ENCODE data around the gene LRRIQ4.

Gene LRRIQ4

DNA sequence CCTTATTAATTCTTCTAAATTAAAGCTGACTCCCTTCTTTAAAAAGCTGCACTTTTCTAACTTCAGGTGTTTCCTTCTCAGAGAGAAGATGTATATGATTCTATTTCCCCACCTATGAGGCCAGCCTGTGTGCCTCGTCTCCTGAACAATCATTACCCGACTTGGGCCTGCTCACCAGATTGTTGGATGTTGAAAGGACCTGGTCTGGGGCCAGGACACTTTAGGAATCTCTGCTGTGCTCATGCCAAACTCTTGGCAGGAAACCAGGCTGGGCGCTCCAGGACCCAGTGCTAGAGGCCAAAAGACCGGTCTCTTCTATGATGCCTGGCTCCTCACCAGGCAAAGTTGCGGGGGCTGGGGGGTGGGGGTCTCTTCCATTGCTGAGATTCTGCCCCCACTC is 74.0 kb downstream of the LRRIQ4 start:
- Histone ChIP-seq H3K4me1 (ENCODE audit: control extremely low read depth in 1 of 4, control insufficient read depth in 4 of 4, insufficient read depth in 4 of 4, low read length in 3 of 4) (no peaks in the 10 kb centered on the region), H3K9me3 (ENCODE audit: control extremely low read depth in 1 of 5, control insufficient read depth in 4 of 5, insufficient read depth in 2 of 5, low read depth in 1 of 5, low read length in 4 of 5) (no peaks in the 10 kb centered on the region), H3K27ac (ENCODE audit: insufficient read depth in 1 of 2, low read depth in 1 of 2, low read length in 2 of 2, poor library complexity in 1 of 2, severe bottlenecking in 2 of 2) (no peak overlapping the region), H3K27me3 (replicated peaks in 2 of 5; ENCODE audit: control insufficient read depth in 4 of 5, insufficient read depth in 5 of 5, low read length in 4 of 5) (no peaks in the 10 kb centered on the region), H3K36me3 (ENCODE audit: control insufficient read depth in 4 of 4, insufficient read depth in 4 of 4, low read length in 3 of 4) (no peaks in the 10 kb centered on the region), H3K4me3 (ENCODE audit: control insufficient read depth in 1 of 7, extremely low read depth in 1 of 7, insufficient read depth in 4 of 7, low read depth in 2 of 7, low read length in 6 of 7) (no peak overlapping the region)
- ChIA-PET CTCF (interaction anchor here (0.6 kb wide), 1 partner anchor 27 kb away, joined by 3 read pairs; no protein-coding TSS in a partner anchor), POLR2A (no interaction called here)
- WGBS (ENCODE audit: insufficient coverage) = 97% methylated on average over 5 of the region's 5 CpGs
- DNase-seq = no peak
